T-helper 9 cell (primary cell): ENCODE data around the gene MINDY3.
"Not testable (repeated sequence)": the region's sequence is repeated elsewhere in the genome, so short reads cannot be mapped to it uniquely, and the experiment has no call there.

Experiments
- DNase-seq: peaks from one replicate; pipeline ENCODE4 v3.0.0-alpha.2; 2020

Gene MINDY3

DNA sequence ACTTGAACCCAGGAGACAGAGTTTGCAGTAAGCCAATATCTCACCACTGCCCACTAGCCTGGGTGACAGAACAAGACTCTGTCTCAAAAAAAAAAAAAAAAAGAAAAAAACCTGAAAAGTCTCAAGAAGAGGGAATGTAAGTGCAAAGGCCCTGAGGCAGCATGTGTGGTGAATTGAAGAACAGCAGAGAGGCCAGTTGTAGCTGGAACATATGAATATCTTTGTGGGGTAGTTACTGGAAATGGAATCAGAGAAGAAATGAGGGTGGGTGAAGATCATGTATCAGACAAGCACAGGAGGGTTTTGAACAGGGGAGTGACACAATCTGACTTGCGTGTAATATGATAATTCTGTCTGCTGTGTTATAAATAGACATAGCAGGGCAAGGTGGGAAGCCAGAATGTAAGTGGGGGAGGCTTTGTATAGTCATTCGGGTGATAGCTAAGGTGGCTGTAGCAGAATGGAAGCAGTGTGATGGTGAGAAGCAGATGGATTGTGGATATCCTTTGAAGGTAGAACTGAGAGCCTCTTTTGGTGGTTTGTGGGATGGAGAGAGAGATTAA lies 95.3 kb downstream of the MINDY3 start:
- DNase-seq = no peak

DNA sequence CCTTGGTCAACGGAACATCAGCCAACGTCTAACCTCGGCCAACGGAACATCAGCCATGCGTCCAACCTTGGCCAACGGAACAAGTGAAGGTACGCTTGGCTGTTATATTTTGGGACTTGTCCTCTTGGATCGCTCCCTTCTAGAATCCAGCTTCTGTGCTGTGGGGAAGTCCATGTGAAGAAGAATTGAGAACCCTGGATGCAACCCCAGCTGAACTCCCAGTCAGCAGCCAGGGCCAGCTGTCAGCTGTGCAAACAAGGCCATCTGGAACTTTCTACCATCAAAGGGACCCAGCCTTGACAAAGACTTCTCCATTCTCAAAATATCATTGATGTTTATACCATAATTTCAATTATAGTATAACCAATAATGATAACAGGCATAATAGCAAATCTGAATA lies 97.3 kb downstream of the MINDY3 start:
- DNase-seq = no peak

DNA sequence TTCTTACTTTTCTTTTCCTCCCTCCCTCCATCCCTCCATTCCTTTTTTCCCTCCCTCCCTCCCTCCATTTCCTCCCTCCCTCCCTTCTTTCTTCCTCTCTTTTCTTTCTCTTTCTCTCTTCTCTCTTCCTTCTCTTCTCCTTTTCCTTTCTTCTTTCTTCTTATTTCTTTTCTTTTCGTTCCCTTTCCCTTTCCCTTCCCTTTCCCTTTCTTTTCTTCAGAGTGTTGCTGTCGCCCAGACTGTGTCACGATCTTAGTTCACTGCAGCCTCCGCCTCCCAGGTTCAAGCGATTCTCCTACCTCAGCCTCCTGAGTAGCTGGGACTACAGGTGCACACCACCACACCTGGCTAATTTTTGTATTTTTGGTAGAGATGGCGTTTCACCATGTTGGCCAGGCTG lies 98.1 kb downstream of the MINDY3 start:
- not testable (repeated sequence) for DNase-seq

DNA sequence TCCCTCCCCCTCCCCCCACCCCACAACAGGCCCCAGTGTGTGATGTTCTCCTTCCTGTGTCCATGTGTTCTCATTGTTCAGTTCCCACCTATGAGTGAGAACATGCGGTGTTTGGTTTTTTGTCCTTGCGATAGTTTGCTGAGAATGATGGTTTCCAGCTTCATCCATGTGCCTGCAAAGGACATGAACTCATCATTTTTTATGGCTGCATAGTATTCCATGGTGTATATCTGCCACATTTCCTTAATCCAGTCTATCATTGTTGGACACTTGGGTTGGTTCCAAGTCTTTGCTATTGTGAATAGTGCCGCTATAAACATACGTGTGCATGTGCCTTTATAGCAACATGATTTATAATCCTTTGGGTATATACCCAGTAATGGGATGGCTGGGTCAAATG lies 99.1 kb downstream of the MINDY3 start:
- not testable (repeated sequence) for DNase-seq

DNA sequence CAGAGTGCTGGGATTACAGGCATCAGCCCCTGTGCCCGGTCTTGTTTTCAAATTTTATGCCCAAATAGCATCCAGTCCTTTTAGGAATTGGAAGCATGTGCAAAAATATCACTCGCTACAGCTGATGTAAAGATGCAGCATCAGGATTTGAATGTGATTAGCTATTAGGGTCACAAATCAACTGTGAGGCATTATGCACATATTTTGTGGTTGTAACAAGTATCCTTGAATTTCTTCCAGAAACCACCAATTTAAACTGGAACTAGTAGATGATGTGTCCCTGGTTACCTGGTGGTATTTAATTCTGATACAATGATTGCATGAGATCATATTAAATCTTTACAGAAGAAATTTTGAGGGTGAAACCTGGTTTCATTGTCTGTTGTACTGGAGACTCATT lies 99.6 kb downstream of the MINDY3 start:
- DNase-seq = no peak

DNA sequence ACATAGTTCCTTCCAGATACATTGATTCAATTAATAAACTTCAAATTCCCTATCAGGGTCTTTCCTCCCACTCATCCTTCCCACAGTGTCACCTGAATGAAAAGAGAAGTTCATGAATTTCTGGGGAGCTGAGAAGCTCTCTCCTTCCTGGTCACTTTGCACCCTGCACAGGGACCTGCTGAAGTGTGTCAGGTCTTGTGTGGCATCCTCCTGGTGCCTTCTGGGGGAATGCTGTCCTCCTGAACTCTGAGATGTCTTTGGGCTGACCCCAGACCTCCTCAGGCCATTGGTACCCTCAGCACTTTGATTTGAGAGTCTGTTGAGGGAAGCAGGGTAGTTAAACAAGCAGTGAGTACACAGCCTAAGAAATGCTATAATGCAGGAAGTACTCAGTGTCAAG lies 101.0 kb downstream of the MINDY3 start:
- DNase-seq = no peak

DNA sequence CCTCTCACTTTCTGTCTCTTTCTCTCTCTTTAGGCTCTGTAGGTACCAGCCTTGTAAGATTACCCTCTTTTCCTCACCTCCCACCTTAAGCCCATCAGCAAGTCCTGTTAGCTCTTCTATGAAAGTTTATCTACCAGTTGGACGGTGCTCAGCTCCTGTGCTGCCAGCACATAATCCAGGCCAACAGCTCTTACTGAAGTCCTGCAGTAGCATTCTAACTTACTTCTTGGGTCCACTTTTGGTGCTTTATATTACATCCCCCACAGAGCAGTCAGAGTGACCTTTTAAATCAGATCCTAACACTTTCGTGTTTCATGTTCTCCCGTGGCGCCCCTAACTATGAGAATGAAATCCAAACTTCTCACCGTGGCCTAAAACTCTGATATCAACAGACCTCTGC lies 101.7 kb downstream of the MINDY3 start:
- no peak for DNase-seq

DNA sequence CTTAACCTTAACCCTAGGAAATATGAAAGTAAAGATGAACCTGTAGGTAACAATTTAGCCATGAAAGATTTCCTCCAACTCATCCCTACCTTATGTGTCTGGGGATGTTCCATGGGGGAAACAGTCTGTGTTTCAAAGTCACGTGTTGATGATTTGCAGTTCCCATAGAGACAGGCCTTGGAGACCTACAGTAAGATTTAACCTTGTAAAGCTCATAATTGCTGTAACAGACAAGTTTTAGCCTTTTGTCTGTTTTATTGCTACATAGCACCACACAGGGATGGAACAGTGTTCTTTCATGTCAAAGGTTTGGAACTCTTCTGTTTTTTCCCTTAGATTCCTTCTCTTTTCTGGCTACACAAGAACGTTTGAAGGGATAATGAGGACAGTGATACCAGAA lies 105.4 kb downstream of the MINDY3 start:
- no peak for DNase-seq

DNA sequence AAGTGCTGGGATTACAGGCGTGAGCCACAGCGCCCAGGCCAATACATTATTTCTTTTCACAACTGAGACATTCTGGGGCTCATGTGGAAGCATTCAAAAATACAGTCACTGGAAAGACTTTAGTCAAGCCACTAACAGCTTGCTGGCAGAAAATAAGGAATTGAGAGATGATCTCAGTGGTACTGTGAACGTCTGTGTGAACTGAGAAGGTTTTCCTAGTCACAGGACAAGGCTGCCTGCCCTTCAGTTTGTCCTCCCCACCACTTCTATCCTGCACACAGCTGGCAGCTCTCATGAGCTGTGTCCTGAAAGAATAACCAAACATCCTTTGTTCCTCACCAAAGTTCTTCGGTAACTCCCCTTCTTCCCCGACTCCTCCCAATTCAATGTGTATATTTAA lies 109.3 kb downstream of the MINDY3 start:
- no peak for DNase-seq

DNA sequence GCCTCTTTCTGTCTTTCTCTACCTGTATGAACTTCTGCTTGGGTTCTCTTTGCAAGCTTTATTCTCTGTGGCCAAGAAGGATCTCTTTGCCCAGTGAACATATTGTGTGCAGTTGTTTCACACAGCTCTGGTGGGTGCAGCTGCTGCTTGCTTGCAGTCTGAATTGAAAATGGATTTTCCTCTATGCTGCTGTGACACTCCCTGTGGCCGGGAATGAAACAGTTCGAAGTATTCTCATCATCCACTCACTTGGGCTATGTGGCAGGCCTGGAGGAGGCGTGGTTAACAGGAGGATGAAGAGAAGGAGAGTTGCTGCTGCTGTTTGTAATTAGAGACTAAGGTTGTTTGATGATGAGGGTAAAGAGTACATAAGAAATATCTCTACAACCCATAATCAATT lies 112.2 kb downstream of the MINDY3 start:
- DNase-seq = no peak

DNA sequence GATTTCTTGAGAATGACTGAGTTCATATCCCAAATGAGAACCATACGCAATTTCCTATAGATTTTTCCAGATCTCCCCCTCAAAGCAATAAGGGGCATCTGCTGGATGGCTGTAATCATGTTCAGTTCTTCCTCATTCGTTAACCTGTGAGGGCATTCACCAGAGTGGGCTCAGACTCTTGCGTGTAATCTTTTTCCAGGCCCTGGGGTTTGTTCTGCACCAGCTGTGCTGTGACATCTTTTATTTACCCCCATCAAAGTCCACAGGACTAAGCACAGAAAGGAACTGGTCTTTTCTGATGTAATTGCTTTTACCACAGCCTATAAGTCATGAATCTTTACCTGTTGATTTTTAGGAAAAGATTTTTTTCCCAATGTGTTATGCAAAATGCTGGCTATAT lies 112.7 kb downstream of the MINDY3 start:
- no peak for DNase-seq

DNA sequence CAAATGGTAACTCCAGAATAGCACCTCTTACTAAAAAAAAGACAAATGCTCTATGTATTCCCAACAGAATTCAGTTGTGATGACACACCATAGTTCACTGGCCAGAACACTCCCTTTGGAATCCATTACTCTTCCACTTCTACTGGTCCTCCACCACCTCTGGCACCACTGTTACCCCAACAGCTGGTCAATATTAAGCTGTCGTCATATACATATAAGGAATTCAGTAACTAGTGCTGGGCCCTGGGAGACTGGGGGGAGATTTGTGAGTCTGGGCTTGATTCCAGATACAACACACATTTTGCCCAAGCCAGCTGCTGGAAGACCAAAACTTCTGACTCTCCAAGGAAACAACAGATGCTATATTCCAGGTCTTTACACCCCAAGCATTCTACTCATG lies 114.6 kb downstream of the MINDY3 start:
- DNase-seq = no peak

DNA sequence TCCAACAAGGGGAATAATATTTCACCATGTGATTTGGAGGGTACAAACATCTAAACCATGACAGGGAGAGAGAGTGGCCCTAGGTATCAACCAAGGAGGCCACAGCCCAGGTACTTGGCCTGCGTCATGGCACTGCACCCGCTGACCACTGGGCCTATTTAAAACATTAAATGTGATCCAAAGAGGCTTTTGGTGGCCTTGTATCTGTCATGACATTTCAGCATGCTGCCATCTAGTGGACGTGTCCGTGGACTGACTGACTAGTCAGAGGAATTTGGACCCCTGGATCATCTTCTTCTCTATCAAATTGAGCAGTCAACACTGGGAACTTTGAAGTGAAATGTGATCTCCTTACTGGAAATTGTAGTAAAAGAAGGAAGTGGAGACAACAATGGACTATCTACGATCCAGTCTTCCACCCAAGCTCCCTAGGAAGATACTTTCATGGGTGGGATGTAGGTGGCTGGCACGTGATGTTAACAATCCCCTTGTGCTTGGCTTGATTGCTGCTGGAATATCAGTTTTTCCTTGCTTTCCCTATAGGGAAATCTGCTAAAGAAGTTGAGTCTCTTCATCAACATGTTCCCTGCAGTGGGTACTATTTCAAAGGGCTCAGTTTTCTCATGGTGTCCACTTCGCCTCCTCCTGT lies 116.0 kb downstream of the MINDY3 start:
- DNase-seq = peak; percentile 1

DNA sequence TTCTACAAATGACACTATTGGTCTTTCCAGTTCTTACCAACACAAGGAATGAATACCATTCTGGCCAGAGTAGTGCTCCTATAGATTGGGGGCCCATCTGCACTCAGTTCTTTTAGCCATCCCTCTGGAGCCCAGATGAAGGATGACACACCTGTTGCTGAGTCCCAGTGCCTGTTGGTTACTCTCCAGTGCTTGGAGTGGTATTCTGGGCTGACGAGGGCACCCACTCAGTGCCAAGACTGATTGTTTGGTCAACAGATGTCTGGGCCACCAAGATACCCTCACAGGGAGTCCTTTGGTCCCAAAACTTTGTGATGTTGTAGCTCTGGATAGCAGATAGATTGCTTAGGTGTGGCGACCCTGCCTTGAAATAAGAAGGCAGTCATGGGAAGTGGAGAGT lies 116.9 kb downstream of the MINDY3 start:
- DNase-seq = no peak

DNA sequence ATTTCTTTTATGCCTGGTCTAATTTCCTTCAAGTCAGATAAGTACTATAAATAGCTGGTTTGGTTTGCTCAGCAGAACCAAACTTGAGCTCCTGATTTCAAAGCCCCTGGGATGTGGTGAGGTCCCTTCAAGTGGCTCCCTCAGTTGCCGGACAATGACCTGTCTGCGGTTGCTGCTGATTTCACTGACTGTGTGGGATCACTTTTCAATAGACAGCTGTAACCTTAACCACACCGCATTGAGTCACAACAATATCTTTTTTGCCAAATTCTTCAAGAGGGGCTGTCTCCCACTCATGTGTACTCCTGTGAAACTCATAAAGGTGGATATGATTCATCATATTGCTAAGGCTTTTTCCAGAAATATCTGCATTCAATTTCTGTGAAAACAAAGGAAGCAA lies 117.5 kb downstream of the MINDY3 start:
- no peak for DNase-seq

DNA sequence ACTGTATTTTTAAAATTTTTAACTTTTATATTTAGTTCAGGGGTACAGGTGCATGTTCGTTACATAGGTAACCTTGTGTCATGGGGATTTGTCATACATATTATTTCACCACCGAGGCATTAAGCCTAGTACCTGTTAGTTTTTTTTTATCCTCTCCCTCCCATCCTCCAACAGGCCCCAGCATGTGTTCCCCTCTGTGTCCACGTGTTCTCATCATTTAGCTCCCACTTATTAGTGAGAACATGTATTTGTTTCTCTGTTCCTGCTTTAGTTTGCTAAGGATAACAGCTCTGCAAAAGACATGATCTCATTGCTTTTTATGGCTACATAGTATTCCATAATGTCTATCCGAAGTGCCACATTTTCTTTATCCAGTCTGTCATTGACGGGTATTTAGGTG lies 118.2 kb downstream of the MINDY3 start:
- no peak for DNase-seq

DNA sequence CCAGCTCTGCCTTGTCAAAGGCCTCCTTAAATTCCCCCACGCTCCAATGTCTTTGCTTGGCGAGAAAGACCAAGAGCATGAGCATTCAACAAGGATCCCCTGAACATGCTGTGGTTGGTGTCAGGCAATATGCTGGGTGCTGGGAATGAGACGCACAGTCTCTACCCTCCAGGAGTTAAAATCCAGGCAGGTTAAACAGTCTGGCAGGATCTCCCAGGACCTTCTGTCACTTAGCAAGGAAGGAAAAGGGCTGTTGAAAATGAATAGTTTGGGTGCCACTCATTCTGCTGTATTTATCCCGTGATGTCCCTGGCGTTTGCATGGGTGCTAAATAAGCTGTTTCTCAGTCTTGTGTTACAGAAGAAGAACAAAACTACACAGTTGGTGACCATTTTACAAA lies 118.7 kb downstream of the MINDY3 start:
- no peak for DNase-seq

DNA sequence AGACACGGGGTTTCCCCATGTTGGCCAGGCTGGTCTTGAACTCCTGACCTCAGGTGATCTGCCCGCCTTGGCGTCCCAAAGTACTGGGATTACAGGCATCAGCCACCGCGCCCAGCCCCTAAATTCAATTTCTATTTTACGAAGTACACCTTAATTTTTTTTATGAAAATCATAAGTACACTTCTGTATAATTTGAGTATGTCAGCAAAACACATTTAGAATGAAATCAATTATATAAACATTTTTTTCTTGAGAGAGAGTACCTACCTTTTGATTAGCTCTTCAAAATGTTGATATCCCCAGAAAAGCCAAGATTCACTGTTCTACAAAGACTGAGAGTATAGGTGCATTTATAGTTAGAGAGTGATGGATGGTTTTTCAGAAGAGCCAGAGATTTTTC lies 120.0 kb downstream of the MINDY3 start:
- no peak for DNase-seq

DNA sequence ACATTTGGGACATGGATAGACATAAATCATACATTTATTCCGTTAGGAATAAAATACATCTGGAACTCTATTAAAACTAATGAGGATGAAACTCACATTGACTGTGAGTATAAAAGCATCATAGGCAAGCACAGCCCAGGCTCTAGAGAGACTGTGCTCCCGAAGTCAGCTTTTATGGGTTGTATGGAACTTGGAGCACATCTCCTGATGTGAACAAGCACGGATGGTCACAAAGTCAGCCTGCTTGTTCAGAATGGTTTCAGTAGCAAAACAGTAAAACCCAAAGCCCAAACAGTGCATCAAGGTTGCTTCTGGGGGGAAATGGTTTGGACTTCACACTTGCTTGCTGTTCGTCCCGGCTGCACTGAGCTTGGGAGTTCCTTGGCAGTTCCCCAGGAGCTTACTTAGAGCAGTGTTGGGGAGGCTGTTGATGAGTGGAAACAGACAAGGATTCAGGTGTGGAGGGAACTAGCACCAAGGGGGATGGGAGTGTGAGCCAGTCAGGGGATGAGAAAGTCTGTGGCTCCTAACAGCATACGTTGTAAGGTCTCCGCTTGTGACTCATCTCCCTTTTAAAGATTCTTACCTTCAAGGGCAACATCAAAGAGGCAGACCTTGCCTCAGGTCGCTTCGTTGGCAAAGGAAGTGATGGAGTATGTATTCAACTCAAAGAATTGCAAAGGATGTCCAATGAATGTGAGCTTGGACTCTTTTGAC lies 120.9 kb downstream of the MINDY3 start:
- DNase-seq = no peak

DNA sequence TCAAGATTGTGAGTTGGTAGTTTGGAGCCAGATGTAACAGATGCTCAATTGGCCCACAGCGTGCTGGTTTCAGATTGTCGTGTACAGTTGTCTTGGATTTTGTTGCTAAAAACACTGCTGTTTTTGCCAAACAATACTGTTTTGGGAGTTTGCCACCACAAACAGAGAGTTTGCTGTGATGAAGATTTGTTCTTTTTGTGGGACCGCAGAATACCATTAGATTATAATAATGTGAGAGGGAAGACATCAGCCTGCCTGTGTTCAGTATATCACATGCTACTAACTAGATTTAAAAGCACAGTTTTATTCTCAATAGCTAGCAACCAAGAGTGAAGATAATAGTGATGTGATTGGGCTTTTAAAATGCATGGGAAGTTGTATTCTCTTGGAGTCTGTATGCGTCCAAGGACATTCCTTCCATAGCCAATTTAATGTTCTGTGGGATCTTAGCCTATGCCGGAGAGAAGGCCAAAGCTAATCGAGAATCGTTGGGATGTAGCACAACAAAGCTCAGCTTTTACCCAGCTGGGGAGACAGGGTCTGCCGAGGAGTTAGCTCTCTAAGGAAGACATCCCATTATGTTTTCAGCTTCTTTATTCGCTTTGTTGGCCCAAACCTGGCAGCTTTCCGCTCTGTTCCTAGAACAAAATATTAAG lies 121.9 kb downstream of the MINDY3 start:
- no peak for DNase-seq

DNA sequence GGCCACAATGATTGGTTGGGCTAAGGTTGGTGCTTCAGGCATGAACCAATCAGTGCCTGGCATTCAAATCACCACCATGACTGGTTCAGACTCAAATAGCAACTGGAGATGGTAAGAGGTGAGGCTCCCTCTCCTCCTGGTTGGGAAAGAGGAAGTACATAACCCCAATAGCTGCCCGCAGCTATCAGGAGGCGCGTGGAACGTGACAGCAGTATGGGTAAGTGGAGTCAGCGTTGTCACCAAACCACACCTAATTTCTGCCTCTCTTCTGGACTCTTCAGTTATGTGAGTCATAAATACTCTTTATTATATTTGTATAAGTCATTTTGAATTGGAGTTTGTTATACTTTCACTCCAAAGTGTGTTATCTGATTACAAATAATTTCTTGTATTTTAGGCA lies 122.7 kb downstream of the MINDY3 start:
- DNase-seq = no peak

DNA sequence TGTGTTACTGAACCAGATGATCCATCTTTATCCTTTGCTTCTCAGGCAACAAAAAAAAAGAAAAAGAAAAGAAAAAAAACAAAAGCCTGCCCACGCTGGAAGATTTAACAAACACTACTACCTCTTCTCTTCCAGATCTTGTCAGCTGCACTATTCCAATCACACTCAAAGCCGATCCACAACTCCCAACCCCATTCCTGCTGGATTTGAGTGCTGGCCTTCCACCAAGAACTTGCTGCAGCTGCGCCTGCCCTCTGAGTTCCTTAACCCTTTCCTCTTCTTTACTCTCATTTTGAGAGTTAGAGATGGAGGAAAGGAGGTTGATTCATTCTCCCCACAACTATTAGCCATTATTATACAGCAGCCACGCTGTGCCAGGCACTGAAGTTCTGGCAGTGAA lies 124.5 kb downstream of the MINDY3 start:
- no peak for DNase-seq

DNA sequence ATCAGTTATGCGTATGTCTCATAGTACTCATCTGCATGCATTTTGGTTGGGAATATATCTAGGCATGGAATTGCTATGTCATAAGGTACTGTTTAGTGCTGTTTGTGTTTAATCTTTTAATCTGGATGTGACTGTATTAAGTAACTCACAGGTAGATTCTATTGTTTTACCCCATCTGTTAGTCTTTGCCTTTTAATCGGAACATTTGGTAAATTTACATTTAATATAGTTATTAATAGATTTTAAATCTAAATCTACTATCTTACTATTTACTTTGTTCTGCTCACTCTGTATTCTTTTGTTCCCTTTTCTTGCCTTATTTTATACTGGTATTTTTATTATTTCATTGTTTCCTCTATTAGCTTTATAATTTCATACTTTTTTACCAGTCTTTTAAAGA lies 130.0 kb downstream of the MINDY3 start:
- no peak for DNase-seq

DNA sequence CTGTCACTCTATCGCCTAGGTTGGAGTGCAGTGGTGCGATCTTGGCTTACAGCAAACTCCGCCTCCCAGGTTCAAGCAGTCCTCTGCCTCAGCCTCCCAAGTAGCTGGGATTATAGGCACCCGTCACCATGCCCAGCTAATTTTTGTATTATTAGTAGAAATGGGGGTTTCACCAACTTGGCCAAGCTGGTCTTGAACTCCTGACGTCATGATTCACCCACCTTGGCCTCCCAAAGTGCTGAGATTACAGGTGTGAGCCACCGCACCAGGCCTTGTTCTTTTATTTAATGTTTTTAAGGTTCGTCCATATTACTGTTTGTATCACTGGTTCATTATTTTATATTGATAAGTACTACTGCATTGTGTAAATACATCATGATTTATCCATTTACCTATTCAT lies 130.4 kb downstream of the MINDY3 start:
- DNase-seq = no peak
